Karpas-422 (cell line): ENCODE measurements around the gene GDF10. TPM values are rescaled to one million over a fixed set of nuclear protein-coding genes. Genes with fewer than 3 reads are reported as not detected.
A peak's percentile ranks its signal among the peaks of the same experiment; 100 is the strongest.

ENCODE experiments used
- DNase-seq: peaks from one replicate; pipeline ENCODE4 v3.0.0-alpha.2; 2015
- H2AFZ ChIP-seq: fragments of 200-600 bp; sonication (generic); 2 replicates; pipeline ENCODE4 v1.6.1; 2014; ENCODE audit warnings: antibody characterized with exemption, low read length, mixed read lengths
- H3K27ac ChIP-seq: fragments of 200-600 bp; sonication (generic); 2 replicates; pipeline ENCODE4 v1.5.1; 2014; ENCODE audit warnings: mild to moderate bottlenecking, low read length, moderate library complexity
- H3K27me3 ChIP-seq: fragments of 200-600 bp; sonication (generic); 2 replicates; pipeline ENCODE4 v1.6.1; 2014; ENCODE audit warnings: low read length, mixed read lengths
- H3K36me3 ChIP-seq: fragments of 200-600 bp; sonication (generic); 2 replicates; pipeline ENCODE4 v1.6.1; 2014; ENCODE audit warnings: low read length, mixed read lengths; ENCODE audit not compliant: insufficient read depth
- H3K4me1 ChIP-seq: fragments of 200-600 bp; sonication (generic); 2 replicates; pipeline ENCODE4 v1.6.1; 2014; ENCODE audit warnings: mild to moderate bottlenecking, low read length, mixed read lengths
- H3K4me2 ChIP-seq: fragments of 200-600 bp; sonication (generic); 2 replicates; pipeline ENCODE4 v1.6.1; 2014; ENCODE audit warnings: low read length, low read depth, mild to moderate bottlenecking; ENCODE audit not compliant: poor library complexity, severe bottlenecking
- H3K4me3 ChIP-seq: fragments of 200-600 bp; sonication (generic); 2 replicates; pipeline ENCODE4 v1.5.1; 2014; ENCODE audit warnings: mild to moderate bottlenecking, antibody characterized with exemption, low read length, mixed read lengths
- H3K79me2 ChIP-seq: fragments of 200-600 bp; sonication (generic); 2 replicates; pipeline ENCODE4 v1.6.1; 2014; ENCODE audit warnings: mild to moderate bottlenecking, low read length, mixed read lengths
- H3K9ac ChIP-seq: fragments of 200-600 bp; sonication (generic); 2 replicates; pipeline ENCODE4 v1.6.0; 2014; ENCODE audit warnings: low read length
- H3K9me2 ChIP-seq: fragments of 200-600 bp; sonication (generic), shearing (Covaris generic); replicated peaks from 2 replicates; pipeline ENCODE4 v1.6.0; 2014; ENCODE audit warnings: mild to moderate bottlenecking, low read length, moderate library complexity; ENCODE audit not compliant: insufficient read depth
- H3K9me3 ChIP-seq: fragments of 300-700, 200-600 bp; sonication (generic); 2 replicates; pipeline ENCODE4 v1.6.1; 2014; ENCODE audit warnings: low read length, mixed read lengths
- H4K20me1 ChIP-seq: fragments of 200-600 bp; sonication (generic); 2 replicates; pipeline ENCODE4 v1.6.1; 2014; ENCODE audit warnings: mild to moderate bottlenecking, antibody characterized with exemption, low read length, low read depth; ENCODE audit not compliant: insufficient read depth
- total RNA-seq: library from RNA; depleted of rRNA; stranded (reverse); fragments of >200 nt; shearing (Covaris generic); gene quantifications from 2 replicates; pipeline ENCODE4 v1.2.3, GENCODE V29; 2014; ENCODE audit warnings: low replicate concordance

The GDF10 gene
- total RNA-seq, 1 experiment from 2014 or later: not detected

- H3K4me3 ChIP-seq: no peak overlapping the region
- peak; percentile 51 for DNase-seq
These were observed 43.2 kb upstream of the GDF10 start for GRCh38 chr10:47256751-47257336.

GRCh38 chr10:47257396-47258120 is 42.4 kb upstream of the GDF10 start:
- Histone ChIP-seq H3K9me3 (no peaks in the 10 kb centered on the region), H3K9me2 (no peaks in the 10 kb centered on the region), H3K4me2 (no peak overlapping the region), H3K4me1 (peaks cover 7% of the 10 kb centered on the region; the same call in 1 of the 2 replicates), H3K36me3 (no peaks in the 10 kb centered on the region), H3K4me3 (no peak overlapping the region), H3K9ac (no peak overlapping the region), H3K79me2 (no peaks in the 10 kb centered on the region), H2AFZ (no peak overlapping the region), H4K20me1 (no peaks in the 10 kb centered on the region), H3K27ac (no peak overlapping the region), H3K27me3 (no peaks in the 10 kb centered on the region)
- DNase-seq: no peak

More at GRCh38 chr10:47256751-47257336, 43.2 kb upstream of the GDF10 start:
- Histone ChIP-seq H4K20me1 (no peaks in the 10 kb centered on the region), H3K9ac (no peak overlapping the region), H3K4me2 (no peak overlapping the region), H3K27ac (no peak overlapping the region), H2AFZ (no peak overlapping the region), H3K79me2 (no peaks in the 10 kb centered on the region), H3K9me3 (no peaks in the 10 kb centered on the region), H3K27me3 (no peaks in the 10 kb centered on the region), H3K9me2 (no peaks in the 10 kb centered on the region), H3K36me3 (no peaks in the 10 kb centered on the region), H3K4me1 (peaks cover 7% of the 10 kb centered on the region; the same call in 1 of the 2 replicates)

DNA sequence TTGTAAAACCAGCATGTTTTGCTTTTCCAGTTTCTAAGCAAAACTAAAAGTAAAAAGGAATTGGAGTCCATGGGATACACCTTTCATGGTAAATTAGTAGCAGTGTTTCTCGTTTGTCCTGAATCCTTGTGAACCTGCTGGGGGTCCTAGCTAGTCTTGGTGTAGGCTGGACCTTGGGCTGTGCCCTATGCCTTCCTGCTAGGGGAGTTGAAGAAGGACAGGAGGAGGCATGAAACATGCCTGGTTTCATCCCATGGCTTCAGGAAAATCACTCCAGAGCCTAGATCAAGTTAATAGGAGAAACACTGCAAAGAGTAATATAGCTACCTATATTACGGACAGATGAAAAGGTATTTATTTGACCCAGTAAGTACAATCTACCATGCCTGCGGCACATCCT is 41.1 kb upstream of the GDF10 start:
- H3K9ac ChIP-seq: no peak overlapping the region
- no peaks in the 10 kb centered on the region for H3K36me3 ChIP-seq
- no peak overlapping the region for H3K4me3 ChIP-seq
- no peak overlapping the region for H3K4me2 ChIP-seq
- no peak overlapping the region for H3K27ac ChIP-seq
- peaks cover 7% of the 10 kb centered on the region; the same call in 1 of the 2 replicates for H3K4me1 ChIP-seq
- no peaks in the 10 kb centered on the region for H3K79me2 ChIP-seq
- H3K9me3 ChIP-seq: no peaks in the 10 kb centered on the region
- H4K20me1 ChIP-seq: no peaks in the 10 kb centered on the region
- no peaks in the 10 kb centered on the region for H3K9me2 ChIP-seq
- no peak overlapping the region for H2AFZ ChIP-seq
- DNase-seq: no peak
- no peaks in the 10 kb centered on the region for H3K27me3 ChIP-seq

DNA sequence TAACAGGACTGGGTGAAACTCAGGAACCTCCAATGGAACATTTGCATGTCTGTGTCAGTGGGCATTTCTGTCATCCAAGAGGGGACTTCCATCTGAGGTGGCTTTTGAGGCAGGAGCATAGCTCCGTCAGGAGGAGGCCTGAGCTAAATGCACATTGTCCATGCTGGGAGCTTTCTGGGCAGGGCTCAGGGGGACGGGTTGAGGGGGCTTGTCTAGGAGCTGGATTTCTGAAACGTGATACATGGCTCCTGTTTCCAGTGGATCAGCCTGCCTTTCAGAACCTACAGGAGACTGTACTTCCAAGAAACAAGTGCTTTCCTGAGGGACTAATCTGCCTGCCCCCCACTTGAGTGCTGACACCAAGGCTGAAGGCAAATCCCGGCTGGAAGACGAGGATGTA is 40.5 kb upstream of the GDF10 start:
- H3K9me2 ChIP-seq: no peaks in the 10 kb centered on the region
- no peak overlapping the region for H3K4me2 ChIP-seq
- H3K9me3 ChIP-seq: no peaks in the 10 kb centered on the region
- no peaks in the 10 kb centered on the region for H4K20me1 ChIP-seq
- peaks cover 7% of the 10 kb centered on the region; the same call in 1 of the 2 replicates for H3K4me1 ChIP-seq
- H2AFZ ChIP-seq: no peak overlapping the region
- no peaks in the 10 kb centered on the region for H3K79me2 ChIP-seq
- no peaks in the 10 kb centered on the region for H3K36me3 ChIP-seq
- no peak overlapping the region for H3K4me3 ChIP-seq
- no peaks in the 10 kb centered on the region for H3K27me3 ChIP-seq
- no peak for DNase-seq
- no peak overlapping the region for H3K9ac ChIP-seq
- H3K27ac ChIP-seq: no peak overlapping the region

GRCh38 chr10:47260505-47261111 is 39.4 kb upstream of the GDF10 start:
- Histone ChIP-seq H3K4me2 (no peak overlapping the region), H3K27me3 (no peaks in the 10 kb centered on the region), H3K79me2 (no peaks in the 10 kb centered on the region), H4K20me1 (no peaks in the 10 kb centered on the region), H3K36me3 (no peaks in the 10 kb centered on the region), H3K9me2 (no peaks in the 10 kb centered on the region), H3K4me3 (no peak overlapping the region), H3K4me1 (peaks cover 7% of the 10 kb centered on the region; the same call in 1 of the 2 replicates), H3K9ac (no peak overlapping the region), H3K9me3 (no peaks in the 10 kb centered on the region), H3K27ac (no peak overlapping the region), H2AFZ (no peak overlapping the region)
- no peak for DNase-seq

GRCh38 chr10:47261121-47261520 is 38.9 kb upstream of the GDF10 start:
- Histone ChIP-seq H3K4me1 (peaks cover 7% of the 10 kb centered on the region; the same call in 1 of the 2 replicates), H3K9ac (no peak overlapping the region), H3K4me3 (no peak overlapping the region), H3K27ac (no peak overlapping the region), H3K79me2 (no peaks in the 10 kb centered on the region), H4K20me1 (no peaks in the 10 kb centered on the region), H3K9me2 (no peaks in the 10 kb centered on the region), H3K27me3 (no peaks in the 10 kb centered on the region), H3K9me3 (no peaks in the 10 kb centered on the region), H2AFZ (no peak overlapping the region), H3K4me2 (no peak overlapping the region), H3K36me3 (no peaks in the 10 kb centered on the region)
- peak; percentile 48 for DNase-seq

GRCh38 chr10:47261556-47261955 is 38.4 kb upstream of the GDF10 start:
- H2AFZ ChIP-seq: no peak overlapping the region
- H3K9ac ChIP-seq: no peak overlapping the region
- H3K4me2 ChIP-seq: no peak overlapping the region
- no peak overlapping the region for H3K4me3 ChIP-seq
- H4K20me1 ChIP-seq: no peaks in the 10 kb centered on the region
- H3K27me3 ChIP-seq: no peaks in the 10 kb centered on the region
- H3K79me2 ChIP-seq: no peaks in the 10 kb centered on the region
- H3K36me3 ChIP-seq: no peaks in the 10 kb centered on the region
- no peaks in the 10 kb centered on the region for H3K9me3 ChIP-seq
- no peak overlapping the region for H3K27ac ChIP-seq
- H3K4me1 ChIP-seq: peaks cover 6% of the 10 kb centered on the region; the same call in 1 of the 2 replicates
- H3K9me2 ChIP-seq: no peaks in the 10 kb centered on the region
- DNase-seq: no peak
